PC-3 (cell line): ENCODE results near the gene UVSSA. TPM values are rescaled to one million over a fixed set of nuclear protein-coding genes. Genes with fewer than 3 reads are reported as not detected.

ENCODE experiments used
- ATAC-seq: fragments of 200-7000 bp; cut with Tn5 transposase; 2 replicates; pipeline ENCODE4 v1.9.1; 2020; ENCODE audit warnings: mild to moderate bottlenecking, moderate library complexity
- BruUV-seq: library from RNA; stranded (reverse); fragments of 400-500 nt; replicated peaks from 2 replicates; lab custom pipeline; 2021; lab: Mats Ljungman, UMichigan
- CTCF ChIA-PET: fragments of 300-600 bp; sonication (Branson Sonifier 250); formaldehyde crosslinking; loops from one replicate; lab custom pipeline; 2022; ENCODE audit warnings: antibody characterized with exemption; lab: Charles Lee
- POLR2A ChIA-PET: fragments of 300-600 bp; sonication (Branson Sonifier 250); formaldehyde crosslinking; loops from one replicate; lab custom pipeline; 2022; ENCODE audit warnings: antibody characterized with exemption; ENCODE audit not compliant: unreplicated experiment; lab: Charles Lee
- DNase-seq: peaks from one replicate; pipeline ENCODE4 v3.0.0-alpha.2; 2015
- H2AFZ ChIP-seq: fragments of 300-600 bp; sonication (generic); 2 replicates; pipeline ENCODE4 v1.6.0; 2016; ENCODE audit warnings: antibody characterized with exemption, low read length
- H3F3A ChIP-seq: fragments of 300-600 bp; sonication (generic); one replicate; pipeline ENCODE4 v1.6.0; 2017; ENCODE audit warnings: antibody characterized with exemption, low read length, control low read depth, mild to moderate bottlenecking; ENCODE audit not compliant: unreplicated experiment
- H3K27ac ChIP-seq: fragments of 300-600 bp; sonication (generic); 2 replicates; pipeline ENCODE4 v1.5.1; 2016; ENCODE audit warnings: mild to moderate bottlenecking, low read length
- H3K27me3 ChIP-seq: fragments of 300-600 bp; sonication (generic); 2 replicates; pipeline ENCODE4 v1.6.1; 2016; ENCODE audit warnings: low read length, mixed read lengths
- H3K36me3 ChIP-seq: fragments of 300-600 bp; sonication (generic); 2 replicates; pipeline ENCODE4 v1.6.1; 2016; ENCODE audit warnings: low read depth, mixed run types, low read length, mixed read lengths
- H3K4me1 ChIP-seq: fragments of 300-600 bp; sonication (generic); 2 replicates; pipeline ENCODE4 v1.5.1; 2016; ENCODE audit warnings: low read length; ENCODE audit not compliant: insufficient read depth
- H3K4me2 ChIP-seq: fragments of 300-600 bp; sonication (generic); 2 replicates; pipeline ENCODE4 v1.6.0; 2016; ENCODE audit warnings: low read length
- H3K4me3 ChIP-seq: fragments of 300-600 bp; sonication (generic); 2 replicates; pipeline ENCODE4 v1.5.1; 2016; ENCODE audit warnings: mild to moderate bottlenecking, low read length, mixed read lengths
- H3K79me2 ChIP-seq: fragments of 300-600 bp; sonication (generic); 2 replicates; pipeline ENCODE4 v1.6.1; 2017; ENCODE audit warnings: low read length, mixed read lengths
- H3K9ac ChIP-seq: fragments of 300-600 bp; sonication (generic); 2 replicates; pipeline ENCODE4 v1.6.0; 2016; ENCODE audit warnings: mild to moderate bottlenecking, low read length
- H3K9me2 ChIP-seq: fragments of 300-600 bp; sonication (generic); replicated peaks from 2 replicates; pipeline ENCODE4 v1.6.1; 2016; ENCODE audit warnings: mixed run types, low read length, mixed read lengths
- H3K9me3 ChIP-seq: fragments of 300-600 bp; sonication (generic); 2 replicates; pipeline ENCODE4 v1.6.1; 2016; ENCODE audit warnings: low read length, mixed read lengths
- H4K20me1 ChIP-seq: fragments of 300-600 bp; sonication (generic); 2 replicates; pipeline ENCODE4 v1.6.1; 2016; ENCODE audit warnings: low read length, mixed read lengths
- EZH2 ChIP-seq: fragments of 300-600 bp; sonication (generic); IDR thresholded peaks from one replicate; pipeline ENCODE4 v1.6.1; 2017; ENCODE audit warnings: antibody characterized with exemption, mild to moderate bottlenecking, low read length; ENCODE audit not compliant: unreplicated experiment
- EZH2phosphoT487 ChIP-seq: fragments of 300-600 bp; sonication (generic); IDR thresholded peaks from 2 replicates; pipeline ENCODE4 v1.6.1; 2018; ENCODE audit warnings: mild to moderate bottlenecking, antibody characterized with exemption, low read length, borderline replicate concordance
- intact Hi-C: fragments of 100-400 bp; cut with micrococcal nuclease; formaldehyde crosslinking; loops from 2 replicates; pipeline ENCODE4 v1.9.0; 2023
- total RNA-seq: library from RNA; depleted of rRNA; stranded (reverse); fragments of >200 nt; gene quantifications from 2 replicates; pipeline ENCODE4 v1.2.3, GENCODE V29; 2014
- TF ChIP-seq, protein P1 (sequence below): fragments of 300-600 bp; sonication (generic); conservative IDR thresholded peaks from 2 replicates; pipeline ENCODE4 v1.5.1; 2017; ENCODE audit warnings: antibody characterized with exemption, low read depth, mild to moderate bottlenecking, low read length

Gene UVSSA
- total RNA-seq, 1 experiment from 2014 or later, result 6.2 TPM

DNA sequence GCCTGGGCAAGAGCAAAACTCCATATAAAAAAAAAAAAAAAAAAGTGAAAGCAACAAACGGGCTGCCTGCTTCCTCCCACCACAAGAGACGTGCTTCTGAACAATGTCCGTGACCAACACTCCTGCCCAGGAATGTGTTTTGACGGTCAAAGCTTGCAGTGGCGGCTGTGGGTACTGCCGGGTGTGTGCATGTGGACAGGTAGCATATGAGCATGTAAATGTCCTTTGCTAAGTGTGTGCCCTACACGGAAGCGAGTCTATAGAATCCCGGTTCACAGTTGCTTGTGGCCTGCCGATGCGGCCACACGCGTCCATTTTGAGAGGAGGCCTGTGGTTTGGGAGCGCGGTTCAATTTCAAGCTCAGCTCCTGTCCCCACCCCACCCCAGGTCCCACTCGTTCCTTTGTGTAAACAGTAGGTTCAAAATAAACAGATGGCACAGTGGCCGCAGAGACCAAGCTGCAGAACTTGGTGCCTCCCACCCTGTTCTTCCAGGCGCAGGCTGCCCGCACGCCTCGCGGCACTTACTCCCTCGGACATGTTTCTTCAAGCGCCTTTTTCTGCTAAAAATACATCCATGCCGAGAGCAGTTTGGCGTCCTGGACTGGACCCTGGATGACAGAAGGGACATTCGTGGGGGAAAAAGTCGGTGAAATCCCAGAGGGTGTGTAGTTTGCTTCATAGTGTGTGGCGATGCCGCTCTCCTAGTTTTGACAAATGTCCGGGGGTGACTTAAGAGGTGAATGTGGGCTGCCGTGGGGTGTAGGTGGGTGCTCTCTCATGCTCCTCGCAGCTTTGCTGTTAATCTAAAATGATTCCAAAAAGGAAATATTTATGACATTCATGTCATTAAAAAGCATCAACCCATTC is 70.7 kb downstream of the UVSSA start:
- Histone ChIP-seq H3K4me2 (no peak overlapping the region), H3F3A (no peaks in the 10 kb centered on the region), H3K9me2 (no peaks in the 10 kb centered on the region), H3K9me3 (no peaks in the 10 kb centered on the region), H3K9ac (no peak overlapping the region), H3K4me3 (no peak overlapping the region), H4K20me1 (no peaks in the 10 kb centered on the region), H3K4me1 (no peaks in the 10 kb centered on the region), H3K36me3 (no peaks in the 10 kb centered on the region), H3K27ac (no peak overlapping the region), H3K27me3 (peaks cover 18% of the 10 kb centered on the region; the same call in 1 of the 2 replicates), H2AFZ (no peak overlapping the region), H3K79me2 (no peaks in the 10 kb centered on the region)
- intact Hi-C loops, result no loop called here
- ATAC-seq (no peak), DNase-seq (peak; percentile 28)
- TF ChIP-seq, protein P1, sequence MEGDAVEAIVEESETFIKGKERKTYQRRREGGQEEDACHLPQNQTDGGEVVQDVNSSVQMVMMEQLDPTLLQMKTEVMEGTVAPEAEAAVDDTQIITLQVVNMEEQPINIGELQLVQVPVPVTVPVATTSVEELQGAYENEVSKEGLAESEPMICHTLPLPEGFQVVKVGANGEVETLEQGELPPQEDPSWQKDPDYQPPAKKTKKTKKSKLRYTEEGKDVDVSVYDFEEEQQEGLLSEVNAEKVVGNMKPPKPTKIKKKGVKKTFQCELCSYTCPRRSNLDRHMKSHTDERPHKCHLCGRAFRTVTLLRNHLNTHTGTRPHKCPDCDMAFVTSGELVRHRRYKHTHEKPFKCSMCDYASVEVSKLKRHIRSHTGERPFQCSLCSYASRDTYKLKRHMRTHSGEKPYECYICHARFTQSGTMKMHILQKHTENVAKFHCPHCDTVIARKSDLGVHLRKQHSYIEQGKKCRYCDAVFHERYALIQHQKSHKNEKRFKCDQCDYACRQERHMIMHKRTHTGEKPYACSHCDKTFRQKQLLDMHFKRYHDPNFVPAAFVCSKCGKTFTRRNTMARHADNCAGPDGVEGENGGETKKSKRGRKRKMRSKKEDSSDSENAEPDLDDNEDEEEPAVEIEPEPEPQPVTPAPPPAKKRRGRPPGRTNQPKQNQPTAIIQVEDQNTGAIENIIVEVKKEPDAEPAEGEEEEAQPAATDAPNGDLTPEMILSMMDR, result no peak
- TF ChIP-seq EZH2 (no peak), EZH2phosphoT487 (no peak)
- ChIA-PET CTCF (no interaction called here), POLR2A (no interaction called here)
- no TSS peak for BruUV-seq

DNA sequence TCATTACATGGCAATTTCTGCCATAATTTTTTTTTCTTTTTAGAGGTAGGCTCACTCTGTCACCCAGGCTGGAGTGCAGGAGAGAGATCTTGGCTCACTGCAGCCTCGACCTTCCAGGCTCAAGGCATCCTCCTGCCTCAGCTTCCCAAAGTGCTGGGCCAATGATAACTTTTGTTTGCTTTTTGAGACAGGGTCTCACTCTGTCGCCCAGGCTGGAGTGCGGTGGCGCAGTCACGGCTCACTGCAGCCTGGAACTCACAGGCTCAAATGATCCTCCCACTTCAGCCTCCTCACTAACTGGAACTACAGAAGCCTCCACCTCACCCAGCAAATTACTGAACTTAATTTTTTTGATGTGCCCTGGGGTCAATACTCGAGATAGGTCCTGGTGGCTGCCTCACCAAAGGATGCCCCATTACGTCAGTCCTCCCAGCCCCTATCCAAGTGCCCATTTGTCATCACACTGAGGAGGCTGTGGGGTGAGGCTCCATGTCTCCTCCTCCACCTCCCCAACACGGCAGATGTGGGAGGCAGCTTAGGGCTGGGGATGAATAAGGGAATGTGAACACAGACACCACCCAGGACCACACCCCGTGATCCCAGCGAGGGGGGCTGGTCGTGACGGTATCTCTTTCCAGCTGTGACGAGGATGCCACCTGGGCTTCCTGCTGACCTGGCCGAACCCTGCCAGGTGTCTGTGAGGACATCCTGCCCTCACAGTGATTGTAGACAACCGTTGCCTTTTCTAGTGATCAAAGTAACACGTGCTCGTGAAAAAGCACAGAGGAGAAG is 71.7 kb downstream of the UVSSA start:
- intact Hi-C loops, result no loop called here
- ChIA-PET POLR2A (no interaction called here), CTCF (no interaction called here)
- no peak overlapping the region for H3K4me3 ChIP-seq
- no peak overlapping the region for H3K4me2 ChIP-seq
- H3K79me2 ChIP-seq, result no peaks in the 10 kb centered on the region
- TF ChIP-seq, protein P1, result no peak
- TF ChIP-seq EZH2phosphoT487 (no peak), EZH2 (no peak)
- H3K9me3 ChIP-seq, result no peaks in the 10 kb centered on the region
- DNase-seq, result no peak
- no TSS peak for BruUV-seq
- no peak overlapping the region for H2AFZ ChIP-seq
- H3K9ac ChIP-seq, result no peak overlapping the region
- ATAC-seq, result no peak
- peaks cover 23% of the 10 kb centered on the region; the same call in 1 of the 2 replicates for H3K27me3 ChIP-seq
- H3K36me3 ChIP-seq, result no peaks in the 10 kb centered on the region
- H3K4me1 ChIP-seq, result no peaks in the 10 kb centered on the region
- no peaks in the 10 kb centered on the region for H3F3A ChIP-seq
- no peaks in the 10 kb centered on the region for H3K9me2 ChIP-seq
- H3K27ac ChIP-seq, result no peak overlapping the region
- no peaks in the 10 kb centered on the region for H4K20me1 ChIP-seq
